Fibroblast of the conjunctiva (primary cell): ENCODE results near the gene RND1.
"Not testable (repeated sequence)": the region's sequence is repeated elsewhere in the genome, so short reads cannot be mapped to it uniquely, and the experiment has no call there.

Source experiments
- DNase-seq: peaks from one replicate; pipeline ENCODE4 v3.0.0-alpha.2; 2010; ENCODE audit warnings: low read depth

The RND1 gene

GRCh38 chr12:48865281-48866051 lies at the start of gene RND1:
TSS of gene RND1 (minus strand) at chr12:48865870. CDS start at chr12:48865767, 103 bp downstream.
- DNase-seq = peak; percentile 85

DNA sequence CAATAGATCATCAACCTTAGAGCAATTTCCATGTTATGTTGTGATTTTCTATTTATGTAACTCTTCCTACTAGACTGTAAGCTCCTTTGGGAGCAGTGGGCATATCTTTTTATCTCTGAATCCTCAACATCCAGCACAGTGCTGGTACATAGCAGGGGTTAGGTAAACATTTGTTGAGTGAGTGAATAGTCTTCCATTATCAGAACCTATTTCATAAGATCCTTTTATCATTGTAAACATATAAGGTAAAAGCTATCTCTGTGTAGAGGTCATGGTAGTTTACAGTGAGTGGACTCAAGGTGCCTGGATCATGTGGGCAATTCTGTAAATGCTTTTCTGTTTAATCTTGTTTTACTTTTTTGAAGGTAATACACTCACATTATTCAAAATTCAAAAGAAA lies 44.5 kb upstream of the RND1 start:
- DNase-seq = no peak

- not testable (repeated sequence) for DNase-seq
Measured at GRCh38 chr12:48909698-48910097, 44.0 kb upstream of the RND1 start.

DNA sequence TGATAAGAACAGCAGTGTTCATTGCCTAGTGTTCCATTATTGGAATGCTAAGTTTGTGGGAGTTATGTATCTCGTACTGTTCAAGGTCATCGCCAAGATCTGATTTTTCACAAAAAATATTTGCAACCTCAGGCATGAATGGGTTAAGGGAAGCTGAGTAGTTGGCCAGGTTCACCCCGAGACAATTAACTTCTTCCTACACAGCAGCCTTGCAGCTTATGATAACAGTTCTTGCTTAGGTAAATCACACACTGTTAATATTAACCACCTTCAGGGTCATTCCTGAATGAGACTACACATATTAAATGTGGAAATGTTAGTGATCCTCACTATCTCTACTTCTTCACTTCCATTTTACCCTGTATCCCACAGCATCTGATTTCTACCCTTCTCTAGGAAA lies 41.6 kb upstream of the RND1 start:
- no peak for DNase-seq

- DNase-seq = peak; percentile 84
Measured at GRCh38 chr12:48903982-48904411, 38.3 kb upstream of the RND1 start.

DNA sequence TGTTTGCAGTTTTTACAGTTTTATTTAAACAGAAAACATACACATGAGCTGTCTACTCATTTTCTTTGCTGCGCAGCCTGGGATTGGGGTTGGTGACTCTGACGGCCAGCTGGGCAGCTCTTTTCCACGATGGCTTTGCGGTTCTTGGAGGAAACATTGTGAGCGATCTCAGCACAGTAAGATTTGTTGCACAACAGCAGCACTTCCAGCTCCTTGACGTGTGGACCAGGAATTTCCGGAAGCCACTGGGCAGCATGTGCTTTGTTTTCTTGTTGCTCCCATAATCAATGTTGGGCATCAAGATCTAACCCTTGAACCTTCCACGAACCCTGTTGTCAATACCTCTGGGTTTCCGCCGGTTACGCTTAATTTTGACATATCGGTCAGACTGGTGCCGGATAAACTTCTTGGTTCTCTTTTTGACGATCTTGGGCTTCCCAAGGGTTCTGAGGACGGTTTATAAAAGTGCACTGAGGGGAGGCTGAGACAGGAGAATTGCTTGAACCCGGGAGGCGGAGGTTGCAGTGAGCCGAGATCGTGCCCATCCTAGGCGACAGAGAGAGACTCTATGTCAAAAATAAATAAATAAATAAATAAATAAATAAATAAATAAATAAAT lies 37.8 kb upstream of the RND1 start:
- DNase-seq = no peak

- no peak for DNase-seq
Measured at GRCh38 chr12:48901278-48901677, 35.6 kb upstream of the RND1 start.

DNA sequence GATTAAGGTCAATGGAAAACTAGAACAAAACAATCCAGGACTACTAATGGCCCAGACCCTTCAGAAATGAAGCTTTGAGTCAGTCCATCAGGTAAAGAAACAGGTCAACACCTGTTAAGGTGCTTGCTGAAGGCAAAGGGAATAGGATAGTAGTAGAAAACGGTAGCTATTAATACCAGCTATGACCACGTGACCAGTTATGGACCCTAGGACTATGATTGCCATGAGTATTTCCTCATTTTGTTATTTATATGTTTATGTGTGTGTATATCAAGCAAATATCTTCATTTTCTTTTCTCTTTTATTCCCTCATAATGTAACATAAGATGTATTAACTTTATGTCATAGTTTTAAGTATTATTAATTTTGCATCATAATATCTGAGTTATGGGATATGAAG lies 34.0 kb upstream of the RND1 start:
- DNase-seq = no peak

GRCh38 chr12:48894271-48894670 lies 28.6 kb upstream of the RND1 start:
- no peak for DNase-seq

DNA sequence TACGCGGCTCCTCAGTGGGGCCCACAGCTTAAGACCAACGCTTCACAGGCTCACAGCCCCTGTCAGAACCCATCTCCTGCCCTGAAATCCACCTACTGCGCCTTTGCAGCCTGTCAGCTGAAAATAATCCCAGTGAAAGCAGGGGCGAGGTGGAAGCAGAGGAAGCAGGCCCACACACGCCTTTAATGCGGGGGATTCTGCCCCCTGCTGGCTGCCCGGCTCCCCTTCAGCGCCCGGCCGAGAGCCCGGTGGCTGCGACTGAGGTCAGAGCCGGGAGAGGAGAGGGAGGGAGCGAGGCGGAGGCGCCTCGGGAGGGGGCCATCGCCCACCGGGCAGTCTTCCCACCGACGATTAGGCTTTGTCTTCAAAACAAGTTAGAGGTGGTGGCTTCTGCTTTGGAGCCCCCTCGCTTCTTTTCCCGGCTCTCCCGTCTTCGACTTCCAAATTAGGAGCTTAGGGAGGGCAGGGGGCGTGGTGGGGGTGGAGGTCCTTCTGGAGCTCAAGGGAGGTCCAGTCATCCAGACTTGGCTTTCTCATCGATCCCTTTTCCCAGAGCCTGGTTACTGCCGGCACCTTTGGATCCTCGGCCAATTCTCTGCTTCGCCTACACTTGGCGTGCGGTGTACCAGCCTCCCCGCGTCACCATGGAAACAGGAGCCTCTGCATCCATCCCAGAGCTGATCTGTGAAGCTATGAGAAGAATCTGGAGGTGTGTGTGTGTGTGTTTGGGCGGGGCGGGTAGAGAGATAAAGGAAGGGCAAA lies 25.2 kb upstream of the RND1 start:
- DNase-seq = peak; percentile 36

- DNase-seq = no peak
Measured at GRCh38 chr12:48889679-48890078, 24.0 kb upstream of the RND1 start.

DNA sequence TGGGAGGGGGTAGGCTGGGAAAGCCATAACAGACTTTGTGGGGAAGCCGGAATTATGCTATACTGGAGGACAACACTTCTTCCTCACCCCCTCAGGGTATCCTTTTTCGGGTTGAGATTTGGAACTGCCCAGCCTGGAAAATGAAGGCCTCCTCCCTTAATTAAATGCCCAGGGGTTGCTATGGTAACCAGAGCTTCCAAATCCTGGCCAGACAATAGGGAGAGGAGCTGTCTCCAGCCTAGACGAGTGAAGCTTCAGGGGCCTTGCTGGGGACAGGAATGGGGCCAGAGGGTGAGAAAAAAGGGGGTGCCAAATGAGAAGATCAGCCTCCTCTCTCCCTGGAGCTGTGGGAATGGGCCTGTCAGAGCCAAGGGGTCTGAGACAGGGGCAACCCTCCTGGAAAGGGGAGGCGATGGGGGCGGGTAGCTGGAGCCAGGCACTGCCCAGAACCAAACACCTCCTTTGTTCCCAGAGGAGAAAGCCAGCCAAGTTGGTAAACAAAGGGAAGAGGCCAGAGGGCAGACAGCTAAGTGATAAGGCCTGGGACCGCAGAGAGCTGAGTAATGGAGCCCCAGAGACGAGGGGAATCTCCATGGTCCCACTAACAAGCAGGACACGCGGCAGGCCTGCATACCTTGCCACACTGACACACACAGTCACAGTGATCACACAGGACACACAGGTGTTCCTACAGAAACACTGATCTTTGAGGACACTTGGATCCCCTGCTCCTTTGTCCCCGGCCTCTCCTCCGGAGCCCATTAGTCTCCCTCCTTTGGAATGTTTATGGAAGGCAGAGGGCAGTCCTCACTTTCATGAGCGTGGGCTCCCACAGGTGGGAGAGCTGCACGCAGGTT lies 17.9 kb upstream of the RND1 start:
- DNase-seq = no peak

GRCh38 chr12:48882972-48883304 lies 17.3 kb upstream of the RND1 start:
- no peak for DNase-seq

GRCh38 chr12:48882315-48882687 lies 16.6 kb upstream of the RND1 start:
- no peak for DNase-seq

GRCh38 chr12:48881686-48882314 lies 16.1 kb upstream of the RND1 start:
- no peak for DNase-seq

- DNase-seq = no peak
Measured at GRCh38 chr12:48880647-48881046, 15.0 kb upstream of the RND1 start.

DNA sequence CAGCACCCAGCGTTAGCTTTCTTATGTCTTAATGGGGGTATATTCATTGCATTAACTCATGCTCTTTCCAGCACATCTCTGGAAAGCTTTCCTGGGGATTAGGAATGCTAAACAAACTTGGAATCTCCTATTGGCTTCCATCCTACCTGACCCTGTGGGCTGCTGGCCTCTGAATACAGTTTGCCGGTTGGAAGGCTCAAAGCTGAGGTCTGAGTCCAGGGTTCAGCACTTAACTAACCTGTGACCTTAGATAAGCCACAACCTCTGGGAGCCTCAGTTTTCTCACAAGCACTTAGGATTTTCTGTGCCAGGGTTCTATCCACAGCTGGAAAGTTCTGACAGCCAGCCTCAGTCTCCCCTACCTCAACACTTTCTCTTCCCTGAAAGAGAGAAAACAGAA lies 12.9 kb upstream of the RND1 start:
- DNase-seq = no peak

GRCh38 chr12:48875944-48876515 lies 10.4 kb upstream of the RND1 start:
- no peak for DNase-seq

- DNase-seq = not testable (repeated sequence)
Measured at GRCh38 chr12:48873534-48873933, 7.9 kb upstream of the RND1 start.

GRCh38 chr12:48873096-48873495 lies 7.4 kb upstream of the RND1 start:
- DNase-seq = no peak

GRCh38 chr12:48869191-48869590 lies 3.5 kb upstream of the RND1 start:
- DNase-seq = no peak
